Measurements from ENCODE around the gene TNFRSF1B.
A peak's percentile ranks its signal among the peaks of the same experiment; 100 is the strongest.
"Not testable (repeated sequence)": the region's sequence is repeated elsewhere in the genome, so short reads cannot be mapped to it uniquely, and the experiment has no call there.

TNFRSF1B gene

GRCh38 chr1:12209495-12209832 lies 42.7 kb downstream of the TNFRSF1B start:
- FAIRE-seq: no peak
- no peak for DNase-seq (ENCODE audit: low spot score)

- no peak for DNase-seq (ENCODE audit: low spot score)
- FAIRE-seq: no peak
These were observed 48.5 kb downstream of the TNFRSF1B start for GRCh38 chr1:12215118-12215961.

GRCh38 chr1:12219800-12220199 lies 53.0 kb downstream of the TNFRSF1B start:
- no peak for DNase-seq (ENCODE audit: low spot score)
- FAIRE-seq: no peak

- no peak for DNase-seq (ENCODE audit: low spot score)
- no peak for FAIRE-seq
These were observed 54.1 kb downstream of the TNFRSF1B start for GRCh38 chr1:12220890-12221289.

GRCh38 chr1:12222700-12223099 lies 55.9 kb downstream of the TNFRSF1B start:
- not testable (repeated sequence) for FAIRE-seq; DNase-seq (ENCODE audit: low spot score)

- not testable (repeated sequence) for FAIRE-seq; DNase-seq (ENCODE audit: low spot score)
These were observed 57.3 kb downstream of the TNFRSF1B start for GRCh38 chr1:12224092-12224491.

GRCh38 chr1:12228979-12229378 lies 62.2 kb downstream of the TNFRSF1B start:
- no peak for DNase-seq (ENCODE audit: low spot score)
- no peak for FAIRE-seq

GRCh38 chr1:12229386-12229834 lies 62.6 kb downstream of the TNFRSF1B start:
- FAIRE-seq: no peak
- DNase-seq (ENCODE audit: low spot score): no peak

GRCh38 chr1:12229835-12230548 lies 63.2 kb downstream of the TNFRSF1B start, which contains the start of gene VPS13D:
VPS13D (plus strand) TSS chr1:12230030; CDS start chr1:12234267, 4,237 bp downstream.
- peak; percentile 36 for DNase-seq (ENCODE audit: low spot score)
- FAIRE-seq: no peak

GRCh38 chr1:12230549-12231275 lies 63.9 kb downstream of the TNFRSF1B start:
- DNase-seq (ENCODE audit: low spot score) (no peak), FAIRE-seq (no peak)

GRCh38 chr1:12231276-12231595 lies 64.4 kb downstream of the TNFRSF1B start:
- no peak for FAIRE-seq
- no peak for DNase-seq (ENCODE audit: low spot score)

- DNase-seq (ENCODE audit: low spot score) (no peak), FAIRE-seq (no peak)
These were observed 65.4 kb downstream of the TNFRSF1B start for GRCh38 chr1:12232221-12232620.

- DNase-seq (ENCODE audit: low spot score): no peak
- no peak for FAIRE-seq
These were observed 77.3 kb downstream of the TNFRSF1B start for GRCh38 chr1:12244078-12244477.

- FAIRE-seq (no peak), DNase-seq (ENCODE audit: low spot score) (no peak)
These were observed 77.8 kb downstream of the TNFRSF1B start for GRCh38 chr1:12244585-12244984.

- DNase-seq (ENCODE audit: low spot score): no peak
- FAIRE-seq: no peak
These were observed 78.3 kb downstream of the TNFRSF1B start for GRCh38 chr1:12245116-12245515.

- FAIRE-seq: no peak
- DNase-seq (ENCODE audit: low spot score): no peak
These were observed 78.9 kb downstream of the TNFRSF1B start for GRCh38 chr1:12245733-12246132.

GRCh38 chr1:12246584-12246983 lies 79.8 kb downstream of the TNFRSF1B start:
- DNase-seq (ENCODE audit: low spot score) (no peak), FAIRE-seq (no peak)

- FAIRE-seq: no peak
- no peak for DNase-seq (ENCODE audit: low spot score)
These were observed 82.4 kb downstream of the TNFRSF1B start for GRCh38 chr1:12249181-12249580.

GRCh38 chr1:12249748-12250147 lies 83.0 kb downstream of the TNFRSF1B start:
- FAIRE-seq (no peak), DNase-seq (ENCODE audit: low spot score) (no peak)

- FAIRE-seq: no peak
- no peak for DNase-seq (ENCODE audit: low spot score)
These were observed 84.7 kb downstream of the TNFRSF1B start for GRCh38 chr1:12251442-12251841.

- no peak for FAIRE-seq
These were observed 89.1 kb downstream of the TNFRSF1B start for GRCh38 chr1:12255913-12256312.

GRCh38 chr1:12258272-12258671 lies 91.5 kb downstream of the TNFRSF1B start:
- FAIRE-seq: no peak
- DNase-seq (ENCODE audit: low spot score): no peak

More at GRCh38 chr1:12255913-12256312, 89.1 kb downstream of the TNFRSF1B start:
- DNase-seq (ENCODE audit: low spot score): no peak

Data from RCC 7860 (cell line).